HCT116 (cell line): Measurements from ENCODE around the gene CFAP43. TPM values are rescaled to one million over a fixed set of nuclear protein-coding genes. Genes with fewer than 3 reads are reported as not detected.
"Not testable (repeated sequence)": the region's sequence is repeated elsewhere in the genome, so short reads cannot be mapped to it uniquely, and the experiment has no call there.

ENCODE experiments used
- ATAC-seq: fragments of 200-7000 bp; cut with Tn5 transposase; 2 replicates; pipeline ENCODE4 v1.9.1; 2020; ENCODE audit warnings: mild to moderate bottlenecking, moderate library complexity
- BruUV-seq: library from RNA; stranded (reverse); fragments of 400-500 nt; replicated peaks from 2 replicates; lab custom pipeline; 2021; lab: Mats Ljungman, UMichigan
- CTCF ChIA-PET: fragments of 300-600 bp; sonication (Branson Sonifier 250); formaldehyde crosslinking; loops from one replicate; lab custom pipeline; 2021; ENCODE audit warnings: antibody characterized with exemption; lab: Charles Lee
- POLR2A ChIA-PET: fragments of 300-600, 350-600 bp; sonication (Branson Sonifier 250); formaldehyde crosslinking; loops from one replicate; lab custom pipeline; 2021; ENCODE audit warnings: antibody characterized with exemption; lab: Charles Lee
- RAD21 ChIA-PET, 2 experiments: fragments of 300-600 bp; sonication (Branson Sonifier 250); formaldehyde crosslinking; loops; one replicate each; lab custom pipeline; 2023; ENCODE audit warnings: low total read pairs in 2 of 2; ENCODE audit not compliant: uncharacterized antibody in 2 of 2, unreplicated experiment in 2 of 2, low non-redundant PET in 1 of 2; lab: Charles Lee
- DNase-seq: peaks from one replicate; pipeline ENCODE4 v3.0.0-alpha.2; 2010; ENCODE audit warnings: low read depth, low spot score
- H2AFZ ChIP-seq: fragments of 200-600 bp; shearing (Covaris generic), sonication (generic); 2 replicates; pipeline ENCODE4 v1.6.1; 2017; ENCODE audit warnings: low read depth, mixed run types, mixed read lengths, antibody characterized with exemption, low read length; ENCODE audit not compliant: poor library complexity, severe bottlenecking
- H3K27ac ChIP-seq: 2 replicates; pipeline ENCODE4 v1.5.1; 2012; ENCODE audit warnings: low read depth, low read length
- H3K27me3 ChIP-seq: fragments of 200-600 bp; sonication (generic); 2 replicates; pipeline ENCODE4 v1.6.1; 2016; ENCODE audit warnings: mixed run types, low read length, mixed read lengths; ENCODE audit not compliant: insufficient read depth
- H3K36me3 ChIP-seq, 2 experiments: fragments of 200-500 bp in 1 of 2; fragments of 200-600 bp in 1 of 2; sonication (Bioruptor generic) in 1 of 2; sonication (generic) in 1 of 2; 2 replicates each; pipeline versions ENCODE4 v1.5.1 to v1.6.1; 2014 to 2016; ENCODE audit warnings: low read length in 2 of 2, inconsistent platforms in 1 of 2, mixed read lengths in 1 of 2, mixed run types in 1 of 2; ENCODE audit not compliant: insufficient read depth in 2 of 2, control insufficient read depth in 1 of 2
- H3K4me1 ChIP-seq, 2 experiments: fragments of 200-600 bp in 1 of 2; sonication (generic) in 1 of 2; 2 replicates each; pipeline versions ENCODE4 v1.5.1 to v1.6.1; 2012 to 2017; ENCODE audit warnings: low read length in 2 of 2, inconsistent platforms in 1 of 2, mild to moderate bottlenecking in 1 of 2, mixed read lengths in 1 of 2, mixed run types in 1 of 2, moderate library complexity in 1 of 2; ENCODE audit not compliant: insufficient read depth in 2 of 2, control insufficient read depth in 1 of 2
- H3K4me2 ChIP-seq: fragments of 200-600 bp; sonication (generic); 2 replicates; pipeline ENCODE4 v1.6.1; 2017; ENCODE audit warnings: mixed run types, low read length, mixed read lengths
- H3K4me3 ChIP-seq, 2 experiments: fragments of 200-600 bp in 1 of 2; sonication (generic) in 1 of 2; replicated peaks in 1 of 2; 2 replicates each; pipeline ENCODE4 v1.5.1; 2011 to 2016; ENCODE audit warnings: low read length in 2 of 2, control low read depth in 1 of 2, low read depth in 1 of 2, mild to moderate bottlenecking in 1 of 2, mixed read lengths in 1 of 2, mixed run types in 1 of 2
- H3K79me2 ChIP-seq: fragments of 200-600 bp; sonication (generic); 2 replicates; pipeline ENCODE4 v1.6.1; 2017; ENCODE audit warnings: mild to moderate bottlenecking, mixed run types, low read length, moderate library complexity, mixed read lengths; ENCODE audit not compliant: insufficient read depth
- H3K9ac ChIP-seq: fragments of 200-600 bp; sonication (generic); 2 replicates; pipeline ENCODE4 v1.6.1; 2016; ENCODE audit warnings: low read length, mixed read lengths
- H3K9me2 ChIP-seq: fragments of 200-600 bp; sonication (generic), shearing (Covaris generic); 2 replicates; pipeline ENCODE4 v1.6.1; 2017; ENCODE audit warnings: mixed run types, mild to moderate bottlenecking, moderate library complexity; ENCODE audit not compliant: insufficient read depth
- H3K9me3 ChIP-seq, 2 experiments: fragments of 200-500 bp in 1 of 2; fragments of 200-600 bp in 1 of 2; sonication (Bioruptor generic) in 1 of 2; sonication (generic) in 1 of 2; 2 replicates each; pipeline ENCODE4 v1.6.1; 2014 to 2017; ENCODE audit warnings: low read length in 2 of 2, mixed read lengths in 2 of 2, inconsistent platforms in 1 of 2, low read depth in 1 of 2, mild to moderate bottlenecking in 1 of 2, mixed run types in 1 of 2, moderate library complexity in 1 of 2; ENCODE audit not compliant: control insufficient read depth in 1 of 2, insufficient read depth in 1 of 2
- H4K20me1 ChIP-seq: fragments of 200-600 bp; sonication (generic), shearing (Covaris generic); 2 replicates; pipeline ENCODE4 v1.6.1; 2017; ENCODE audit warnings: mixed run types, mild to moderate bottlenecking, moderate library complexity; ENCODE audit not compliant: insufficient read depth
- CEBPB ChIP-seq: IDR thresholded peaks from 2 replicates; pipeline ENCODE4 v1.6.1; 2012; ENCODE audit warnings: low read depth
- EGR1 ChIP-seq: IDR thresholded peaks from 2 replicates; pipeline ENCODE4 v1.6.1; 2012; ENCODE audit warnings: low read depth
- EZH2 ChIP-seq: fragments of 200-600 bp; sonication (generic); IDR thresholded peaks from 2 replicates; pipeline ENCODE4 v1.6.1; 2017; ENCODE audit warnings: antibody characterized with exemption, mixed run types
- EZH2phosphoT487 ChIP-seq: fragments of 200-600 bp; IDR thresholded peaks from 2 replicates; pipeline ENCODE4 v1.6.1; 2018; ENCODE audit warnings: antibody characterized with exemption, borderline replicate concordance
- POLR2AphosphoS5 ChIP-seq: IDR thresholded peaks from 2 replicates; pipeline ENCODE4 v1.6.1; 2011; ENCODE audit warnings: mild to moderate bottlenecking, low read depth, low read length, moderate library complexity
- SP1 ChIP-seq: IDR thresholded peaks from 2 replicates; pipeline ENCODE4 v1.6.1; 2012; ENCODE audit warnings: low read depth
- SRF ChIP-seq: IDR thresholded peaks from 2 replicates; pipeline ENCODE4 v1.6.1; 2012; ENCODE audit warnings: low read depth
- YY1 ChIP-seq: IDR thresholded peaks from 2 replicates; pipeline ENCODE4 v1.6.1; 2011; ENCODE audit warnings: low read length, low read depth, moderate library complexity, mild to moderate bottlenecking; ENCODE audit not compliant: insufficient replicate concordance; ENCODE audit errors: extremely low read depth
- ZFX ChIP-seq: fragments of 450-650 bp; IDR thresholded peaks from 2 replicates; pipeline ENCODE4 v1.6.1; 2017
- intact Hi-C: fragments of 100-400 bp; cut with micrococcal nuclease; formaldehyde crosslinking; loops from 2 replicates; pipeline ENCODE4 v1.10.0; 2022
- total RNA-seq: library from RNA; stranded (reverse); gene quantifications from one replicate; pipeline ENCODE4 v1.2.1, GENCODE V29; 2021; ENCODE audit not compliant: unreplicated experiment
- TF ChIP-seq, protein P1 (sequence below): IDR thresholded peaks from 2 replicates; pipeline ENCODE4 v1.6.1; 2011; ENCODE audit warnings: mild to moderate bottlenecking, low read length, moderate library complexity; ENCODE audit not compliant: insufficient replicate concordance; ENCODE audit errors: extremely low read depth
- TF ChIP-seq, protein P2 (sequence below): IDR thresholded peaks from 2 replicates; pipeline ENCODE4 v1.6.1; 2012; ENCODE audit warnings: low read depth
- TF ChIP-seq, protein P3 (sequence below): IDR thresholded peaks from 2 replicates; pipeline ENCODE4 v1.6.1; 2012

The CFAP43 gene
- total RNA-seq, 1 experiment from 2014 or later = 4.0 TPM

DNA sequence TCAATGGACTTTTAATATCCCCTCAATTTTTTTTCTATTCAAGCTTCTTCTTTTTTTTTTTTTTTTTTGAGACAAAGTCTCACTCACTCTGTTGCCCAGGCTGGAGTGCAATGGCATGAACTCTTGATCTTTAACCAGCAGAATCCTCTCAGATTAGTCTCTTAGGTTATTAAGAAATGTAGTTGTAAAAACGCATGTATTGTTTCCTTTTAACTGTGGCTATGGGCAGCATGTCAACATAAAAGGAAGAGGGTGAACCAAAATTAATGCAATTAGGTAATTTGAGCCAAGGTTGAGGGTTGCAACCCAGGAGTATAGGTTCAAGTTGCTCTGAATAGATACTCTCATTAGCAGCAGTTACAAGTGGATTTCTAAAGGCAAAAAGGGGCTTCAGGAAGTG lies 18.2 kb upstream of the CFAP43 start:
- ChIA-PET POLR2A (interaction anchor here (1.0 kb wide), 1 partner anchor 9 kb away, joined by 4 read pairs; no protein-coding TSS in a partner anchor), CTCF (no interaction called here), RAD21 (no interaction called here)
- no peaks in the 10 kb centered on the region for H3K9me2 ChIP-seq
- TF ChIP-seq EZH2 = no peak
- TF ChIP-seq SP1 = no peak
- TF ChIP-seq POLR2AphosphoS5 = no peak
- TF ChIP-seq, protein P1, sequence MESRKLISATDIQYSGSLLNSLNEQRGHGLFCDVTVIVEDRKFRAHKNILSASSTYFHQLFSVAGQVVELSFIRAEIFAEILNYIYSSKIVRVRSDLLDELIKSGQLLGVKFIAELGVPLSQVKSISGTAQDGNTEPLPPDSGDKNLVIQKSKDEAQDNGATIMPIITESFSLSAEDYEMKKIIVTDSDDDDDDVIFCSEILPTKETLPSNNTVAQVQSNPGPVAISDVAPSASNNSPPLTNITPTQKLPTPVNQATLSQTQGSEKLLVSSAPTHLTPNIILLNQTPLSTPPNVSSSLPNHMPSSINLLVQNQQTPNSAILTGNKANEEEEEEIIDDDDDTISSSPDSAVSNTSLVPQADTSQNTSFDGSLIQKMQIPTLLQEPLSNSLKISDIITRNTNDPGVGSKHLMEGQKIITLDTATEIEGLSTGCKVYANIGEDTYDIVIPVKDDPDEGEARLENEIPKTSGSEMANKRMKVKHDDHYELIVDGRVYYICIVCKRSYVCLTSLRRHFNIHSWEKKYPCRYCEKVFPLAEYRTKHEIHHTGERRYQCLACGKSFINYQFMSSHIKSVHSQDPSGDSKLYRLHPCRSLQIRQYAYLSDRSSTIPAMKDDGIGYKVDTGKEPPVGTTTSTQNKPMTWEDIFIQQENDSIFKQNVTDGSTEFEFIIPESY = no peak
- TF ChIP-seq EZH2phosphoT487 = no peak
- TF ChIP-seq, protein P2, sequence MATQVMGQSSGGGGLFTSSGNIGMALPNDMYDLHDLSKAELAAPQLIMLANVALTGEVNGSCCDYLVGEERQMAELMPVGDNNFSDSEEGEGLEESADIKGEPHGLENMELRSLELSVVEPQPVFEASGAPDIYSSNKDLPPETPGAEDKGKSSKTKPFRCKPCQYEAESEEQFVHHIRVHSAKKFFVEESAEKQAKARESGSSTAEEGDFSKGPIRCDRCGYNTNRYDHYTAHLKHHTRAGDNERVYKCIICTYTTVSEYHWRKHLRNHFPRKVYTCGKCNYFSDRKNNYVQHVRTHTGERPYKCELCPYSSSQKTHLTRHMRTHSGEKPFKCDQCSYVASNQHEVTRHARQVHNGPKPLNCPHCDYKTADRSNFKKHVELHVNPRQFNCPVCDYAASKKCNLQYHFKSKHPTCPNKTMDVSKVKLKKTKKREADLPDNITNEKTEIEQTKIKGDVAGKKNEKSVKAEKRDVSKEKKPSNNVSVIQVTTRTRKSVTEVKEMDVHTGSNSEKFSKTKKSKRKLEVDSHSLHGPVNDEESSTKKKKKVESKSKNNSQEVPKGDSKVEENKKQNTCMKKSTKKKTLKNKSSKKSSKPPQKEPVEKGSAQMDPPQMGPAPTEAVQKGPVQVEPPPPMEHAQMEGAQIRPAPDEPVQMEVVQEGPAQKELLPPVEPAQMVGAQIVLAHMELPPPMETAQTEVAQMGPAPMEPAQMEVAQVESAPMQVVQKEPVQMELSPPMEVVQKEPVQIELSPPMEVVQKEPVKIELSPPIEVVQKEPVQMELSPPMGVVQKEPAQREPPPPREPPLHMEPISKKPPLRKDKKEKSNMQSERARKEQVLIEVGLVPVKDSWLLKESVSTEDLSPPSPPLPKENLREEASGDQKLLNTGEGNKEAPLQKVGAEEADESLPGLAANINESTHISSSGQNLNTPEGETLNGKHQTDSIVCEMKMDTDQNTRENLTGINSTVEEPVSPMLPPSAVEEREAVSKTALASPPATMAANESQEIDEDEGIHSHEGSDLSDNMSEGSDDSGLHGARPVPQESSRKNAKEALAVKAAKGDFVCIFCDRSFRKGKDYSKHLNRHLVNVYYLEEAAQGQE = no peak
- no peak for TF ChIP-seq YY1
- no peak for TF ChIP-seq ZFX
- TF ChIP-seq, protein P3, sequence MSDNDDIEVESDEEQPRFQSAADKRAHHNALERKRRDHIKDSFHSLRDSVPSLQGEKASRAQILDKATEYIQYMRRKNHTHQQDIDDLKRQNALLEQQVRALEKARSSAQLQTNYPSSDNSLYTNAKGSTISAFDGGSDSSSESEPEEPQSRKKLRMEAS = no peak
- TF ChIP-seq CEBPB = no peak
- TF ChIP-seq EGR1 = no peak
- no peak for TF ChIP-seq SRF
- no peak overlapping the region for H2AFZ ChIP-seq
- no peaks in the 10 kb centered on the region for H3K36me3 ChIP-seq
- peaks cover 9% of the 10 kb centered on the region for H3K79me2 ChIP-seq
- H3K4me2 ChIP-seq = no peak overlapping the region
- intact Hi-C loops = no loop called here
- H3K4me1 ChIP-seq = peaks cover 5 to 25% of the 10 kb centered on the region in 2 experiments
- no peaks in the 10 kb centered on the region for H4K20me1 ChIP-seq
- peaks cover 0 to 15% of the 10 kb centered on the region in 2 experiments; a peak in 1 of 4 replicates for H3K9me3 ChIP-seq
- H3K27ac ChIP-seq = no peak overlapping the region
- DNase-seq (no peak), ATAC-seq (no peak)
- H3K9ac ChIP-seq = no peak overlapping the region
- no peaks in the 10 kb centered on the region for H3K27me3 ChIP-seq
- no TSS peak for BruUV-seq
- no peak overlapping the region for H3K4me3 ChIP-seq

DNA sequence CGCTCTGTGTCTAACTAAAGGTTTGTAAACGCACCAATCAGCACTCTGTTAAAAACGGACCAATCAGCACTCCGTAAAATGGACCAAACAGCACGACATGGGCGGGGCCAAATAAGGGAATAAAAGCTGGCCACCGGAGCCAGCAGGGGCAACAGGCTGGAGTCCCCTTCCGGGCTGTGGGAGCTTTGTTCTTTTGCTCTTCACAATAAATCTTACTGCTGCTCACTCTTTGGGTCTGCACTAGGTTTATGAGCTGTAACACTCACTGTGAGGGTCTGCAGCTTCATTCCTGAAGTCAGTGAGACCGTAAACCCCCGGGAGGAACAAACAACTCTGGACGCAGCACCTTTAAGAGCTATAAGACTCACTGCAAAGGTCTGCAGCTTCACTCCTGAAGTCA lies 16.8 kb upstream of the CFAP43 start:
- BruUV-seq, H3K27ac ChIP-seq, ATAC-seq, H3K9me2 ChIP-seq, H3K27me3 ChIP-seq, H3K79me2 ChIP-seq, H3K9ac ChIP-seq, CTCF ChIA-PET, H4K20me1 ChIP-seq, H2AFZ ChIP-seq, H3K36me3 ChIP-seq, DNase-seq, intact Hi-C loops, POLR2A ChIA-PET, H3K4me2 ChIP-seq, RAD21 ChIA-PET, H3K4me3 ChIP-seq: not testable (repeated sequence)
- Histone ChIP-seq H3K4me1 (peaks cover under 1 to 18% of the 10 kb centered on the region in 2 experiments; a peak in 3 of 4 replicates), H3K9me3 (peaks cover 0 to 15% of the 10 kb centered on the region in 2 experiments; a peak in 1 of 4 replicates)
